HCT116 (cell line): ENCODE data around the gene TNFRSF25. TPM values are rescaled to one million over a fixed set of nuclear protein-coding genes. Genes with fewer than 3 reads are reported as not detected.
"Not testable (repeated sequence)": the region's sequence is repeated elsewhere in the genome, so short reads cannot be mapped to it uniquely, and the experiment has no call there.

Experiments
- ATAC-seq: fragments of 200-7000 bp; cut with Tn5 transposase; 2 replicates; pipeline ENCODE4 v1.9.1; 2020; ENCODE audit warnings: mild to moderate bottlenecking, moderate library complexity
- BruUV-seq: library from RNA; stranded (reverse); fragments of 400-500 nt; replicated peaks from 2 replicates; lab custom pipeline; 2021; lab: Mats Ljungman, UMichigan
- CTCF ChIA-PET: fragments of 300-600 bp; sonication (Branson Sonifier 250); formaldehyde crosslinking; loops from one replicate; lab custom pipeline; 2021; ENCODE audit warnings: antibody characterized with exemption; lab: Charles Lee
- POLR2A ChIA-PET: fragments of 300-600, 350-600 bp; sonication (Branson Sonifier 250); formaldehyde crosslinking; loops from one replicate; lab custom pipeline; 2021; ENCODE audit warnings: antibody characterized with exemption; lab: Charles Lee
- RAD21 ChIA-PET, 2 experiments: fragments of 300-600 bp; sonication (Branson Sonifier 250); formaldehyde crosslinking; loops; one replicate each; lab custom pipeline; 2023; ENCODE audit warnings: low total read pairs in 2 of 2; ENCODE audit not compliant: uncharacterized antibody in 2 of 2, unreplicated experiment in 2 of 2, low non-redundant PET in 1 of 2; lab: Charles Lee
- DNase-seq: peaks from one replicate; pipeline ENCODE4 v3.0.0-alpha.2; 2010; ENCODE audit warnings: low read depth, low spot score
- H2AFZ ChIP-seq: fragments of 200-600 bp; shearing (Covaris generic), sonication (generic); 2 replicates; pipeline ENCODE4 v1.6.1; 2017; ENCODE audit warnings: low read depth, mixed run types, mixed read lengths, antibody characterized with exemption, low read length; ENCODE audit not compliant: poor library complexity, severe bottlenecking
- H3K27ac ChIP-seq: 2 replicates; pipeline ENCODE4 v1.5.1; 2012; ENCODE audit warnings: low read depth, low read length
- H3K27me3 ChIP-seq: fragments of 200-600 bp; sonication (generic); 2 replicates; pipeline ENCODE4 v1.6.1; 2016; ENCODE audit warnings: mixed run types, low read length, mixed read lengths; ENCODE audit not compliant: insufficient read depth
- H3K36me3 ChIP-seq, 2 experiments: fragments of 200-500 bp in 1 of 2; fragments of 200-600 bp in 1 of 2; sonication (Bioruptor generic) in 1 of 2; sonication (generic) in 1 of 2; 2 replicates each; pipeline versions ENCODE4 v1.5.1 to v1.6.1; 2014 to 2016; ENCODE audit warnings: low read length in 2 of 2, inconsistent platforms in 1 of 2, mixed read lengths in 1 of 2, mixed run types in 1 of 2; ENCODE audit not compliant: insufficient read depth in 2 of 2, control insufficient read depth in 1 of 2
- H3K4me1 ChIP-seq, 2 experiments: fragments of 200-600 bp in 1 of 2; sonication (generic) in 1 of 2; 2 replicates each; pipeline versions ENCODE4 v1.5.1 to v1.6.1; 2012 to 2017; ENCODE audit warnings: low read length in 2 of 2, inconsistent platforms in 1 of 2, mild to moderate bottlenecking in 1 of 2, mixed read lengths in 1 of 2, mixed run types in 1 of 2, moderate library complexity in 1 of 2; ENCODE audit not compliant: insufficient read depth in 2 of 2, control insufficient read depth in 1 of 2
- H3K4me2 ChIP-seq: fragments of 200-600 bp; sonication (generic); 2 replicates; pipeline ENCODE4 v1.6.1; 2017; ENCODE audit warnings: mixed run types, low read length, mixed read lengths
- H3K4me3 ChIP-seq, 2 experiments: fragments of 200-600 bp in 1 of 2; sonication (generic) in 1 of 2; replicated peaks in 1 of 2; 2 replicates each; pipeline ENCODE4 v1.5.1; 2011 to 2016; ENCODE audit warnings: low read length in 2 of 2, control low read depth in 1 of 2, low read depth in 1 of 2, mild to moderate bottlenecking in 1 of 2, mixed read lengths in 1 of 2, mixed run types in 1 of 2
- H3K79me2 ChIP-seq: fragments of 200-600 bp; sonication (generic); 2 replicates; pipeline ENCODE4 v1.6.1; 2017; ENCODE audit warnings: mild to moderate bottlenecking, mixed run types, low read length, moderate library complexity, mixed read lengths; ENCODE audit not compliant: insufficient read depth
- H3K9ac ChIP-seq: fragments of 200-600 bp; sonication (generic); 2 replicates; pipeline ENCODE4 v1.6.1; 2016; ENCODE audit warnings: low read length, mixed read lengths
- H3K9me2 ChIP-seq: fragments of 200-600 bp; sonication (generic), shearing (Covaris generic); 2 replicates; pipeline ENCODE4 v1.6.1; 2017; ENCODE audit warnings: mixed run types, mild to moderate bottlenecking, moderate library complexity; ENCODE audit not compliant: insufficient read depth
- H3K9me3 ChIP-seq, 2 experiments: fragments of 200-500 bp in 1 of 2; fragments of 200-600 bp in 1 of 2; sonication (Bioruptor generic) in 1 of 2; sonication (generic) in 1 of 2; 2 replicates each; pipeline ENCODE4 v1.6.1; 2014 to 2017; ENCODE audit warnings: low read length in 2 of 2, mixed read lengths in 2 of 2, inconsistent platforms in 1 of 2, low read depth in 1 of 2, mild to moderate bottlenecking in 1 of 2, mixed run types in 1 of 2, moderate library complexity in 1 of 2; ENCODE audit not compliant: control insufficient read depth in 1 of 2, insufficient read depth in 1 of 2
- H4K20me1 ChIP-seq: fragments of 200-600 bp; sonication (generic), shearing (Covaris generic); 2 replicates; pipeline ENCODE4 v1.6.1; 2017; ENCODE audit warnings: mixed run types, mild to moderate bottlenecking, moderate library complexity; ENCODE audit not compliant: insufficient read depth
- ATF3 ChIP-seq: IDR thresholded peaks from 2 replicates; pipeline ENCODE4 v1.6.1; 2012
- CBX3 ChIP-seq: IDR thresholded peaks from 2 replicates; pipeline ENCODE4 v1.6.1; 2012; ENCODE audit warnings: low read depth
- EGR1 ChIP-seq: IDR thresholded peaks from 2 replicates; pipeline ENCODE4 v1.6.1; 2012; ENCODE audit warnings: low read depth
- EZH2 ChIP-seq: fragments of 200-600 bp; sonication (generic); IDR thresholded peaks from 2 replicates; pipeline ENCODE4 v1.6.1; 2017; ENCODE audit warnings: antibody characterized with exemption, mixed run types
- FOSL1 ChIP-seq: IDR thresholded peaks from 2 replicates; pipeline ENCODE4 v1.6.1; 2012; ENCODE audit warnings: low read depth
- MAX ChIP-seq: IDR thresholded peaks from 2 replicates; pipeline ENCODE4 v1.6.1; 2012
- RAD21 ChIP-seq: IDR thresholded peaks from 2 replicates; pipeline ENCODE4 v1.6.1; 2012; ENCODE audit warnings: low read depth, mild to moderate bottlenecking
- SP1 ChIP-seq: IDR thresholded peaks from 2 replicates; pipeline ENCODE4 v1.6.1; 2012; ENCODE audit warnings: low read depth
- YY1 ChIP-seq: IDR thresholded peaks from 2 replicates; pipeline ENCODE4 v1.6.1; 2011; ENCODE audit warnings: low read length, low read depth, moderate library complexity, mild to moderate bottlenecking; ENCODE audit not compliant: insufficient replicate concordance; ENCODE audit errors: extremely low read depth
- ZFX ChIP-seq: fragments of 450-650 bp; IDR thresholded peaks from 2 replicates; pipeline ENCODE4 v1.6.1; 2017
- ZNF274 ChIP-seq: fragments of 200-500 bp; sonication (Bioruptor generic); IDR thresholded peaks from 2 replicates; pipeline ENCODE4 v1.6.1; 2014; ENCODE audit warnings: mild to moderate bottlenecking, low read depth, low read length, inconsistent platforms
- intact Hi-C: fragments of 100-400 bp; cut with micrococcal nuclease; formaldehyde crosslinking; loops from 2 replicates; pipeline ENCODE4 v1.10.0; 2022
- total RNA-seq: library from RNA; stranded (reverse); gene quantifications from one replicate; pipeline ENCODE4 v1.2.1, GENCODE V29; 2021; ENCODE audit not compliant: unreplicated experiment

Gene TNFRSF25
- total RNA-seq, 1 experiment from 2014 or later, result 27.5 TPM

- DNase-seq, result no peak
- Histone ChIP-seq H3K27ac (no peak overlapping the region), H3K36me3 (0 out of 4 replicates have a peak, but pooled peaks cover 0 to 2% of the 10 kb centered on the region in 2 experiments), H3K27me3 (no peaks in the 10 kb centered on the region), H3K4me3 (no peak overlapping the region), H3K9ac (no peak overlapping the region), H3K4me1 (peaks cover 14 to 46% of the 10 kb centered on the region in 2 experiments), H3K4me2 (no peak overlapping the region), H3K9me3 (no peaks in the 10 kb centered on the region), H3K79me2 (no peaks in the 10 kb centered on the region), H3K9me2 (no peaks in the 10 kb centered on the region), H4K20me1 (no peaks in the 10 kb centered on the region), H2AFZ (no peak overlapping the region)
- RAD21 ChIA-PET, result interaction anchor here in 1 of 2 experiments (0.7 kb wide), 1 partner anchor 21 kb away, joined by 5 read pairs; no protein-coding TSS in a partner anchor
- BruUV-seq, result no TSS peak
- no peak for ATAC-seq
- POLR2A ChIA-PET, result no interaction called here
- intact Hi-C loops, result no loop called here
- TF ChIP-seq CBX3 (no peak), MAX (no peak), ZFX (no peak), ZNF274 (no peak), YY1 (no peak), SP1 (no peak), EZH2 (no peak), FOSL1 (no peak), ATF3 (no peak), RAD21 (no peak), EGR1 (no peak)
- CTCF ChIA-PET, result no interaction called here
Observed at GRCh38 chr1:6450943-6451373, 15.0 kb downstream of the TNFRSF25 start.

- CTCF ChIA-PET, ATAC-seq: not testable (repeated sequence)
Observed at GRCh38 chr1:6450486-6450885, 15.5 kb downstream of the TNFRSF25 start.

More at GRCh38 chr1:6450486-6450885, 15.5 kb downstream of the TNFRSF25 start:
- H3K9me2 ChIP-seq, BruUV-seq, intact Hi-C loops, H3K36me3 ChIP-seq, H2AFZ ChIP-seq, DNase-seq, H3K4me3 ChIP-seq, H3K27ac ChIP-seq, H3K4me2 ChIP-seq, POLR2A ChIA-PET, H3K9me3 ChIP-seq, H3K9ac ChIP-seq, H3K27me3 ChIP-seq, H3K79me2 ChIP-seq, H4K20me1 ChIP-seq: not testable (repeated sequence)
- H3K4me1 ChIP-seq, result peaks cover 16 to 48% of the 10 kb centered on the region in 2 experiments
- RAD21 ChIA-PET, result interaction anchor here in 1 of 2 experiments (0.7 kb wide), 1 partner anchor 22 kb away, joined by 5 read pairs; no protein-coding TSS in a partner anchor
